ENCODE results near the gene TRIM38. TPM values are rescaled to one million over a fixed set of nuclear protein-coding genes. Genes with fewer than 3 reads are reported as not detected.

The TRIM38 gene
- total RNA-seq, 1 experiment from 2014 or later: 5.4 TPM

GRCh38 chr6:25922301-25922700, 40.3 kb upstream of the TRIM38 start:
- DNase-seq (ENCODE audit: unreplicated experiment): no peak
- ChIA-PET CTCF (interaction anchor here (0.9 to 1.6 kb wide), 2 partner anchors 11 to 133 kb away, joined by 3 to 4 read pairs; no protein-coding TSS in a partner anchor), POLR2A (no interaction called here)
- no peak for TF ChIP-seq CTCF (IDR thresholded peaks at IDR 0.05; ENCODE audit: unreplicated experiment)
- H3K36me3 Mint-ChIP-seq (ENCODE audit: insufficient read depth, unreplicated experiment): no peaks in the 10 kb centered on the region
- no peak overlapping the region for H3K4me3 Mint-ChIP-seq (ENCODE audit: unreplicated experiment)
- no peaks in the 10 kb centered on the region for H3K9me3 Mint-ChIP-seq (ENCODE audit: unreplicated experiment)
- no peaks in the 10 kb centered on the region for H3K27me3 Mint-ChIP-seq (ENCODE audit: insufficient read depth, unreplicated experiment)
- BruUV-seq (replicated peaks): no TSS peak
- H3K27ac Mint-ChIP-seq (ENCODE audit: low read depth, unreplicated experiment): no peak overlapping the region
- no peaks in the 10 kb centered on the region for H3K4me1 Mint-ChIP-seq (ENCODE audit: insufficient read depth, unreplicated experiment)
- intact Hi-C loops (cut with micrococcal nuclease): no loop called here

GRCh38 chr6:25925876-25926275, 36.7 kb upstream of the TRIM38 start:
- POLR2A ChIA-PET: interaction anchor here (0.8 kb wide), 1 partner anchor 16 kb away, joined by 3 read pairs; no protein-coding TSS in a partner anchor
- H3K4me3 Mint-ChIP-seq (ENCODE audit: unreplicated experiment): no peak overlapping the region
- H3K36me3 Mint-ChIP-seq (ENCODE audit: insufficient read depth, unreplicated experiment): no peaks in the 10 kb centered on the region
- no peaks in the 10 kb centered on the region for H3K4me1 Mint-ChIP-seq (ENCODE audit: insufficient read depth, unreplicated experiment)
- no peak overlapping the region for H3K27ac Mint-ChIP-seq (ENCODE audit: low read depth, unreplicated experiment)
- no peaks in the 10 kb centered on the region for H3K9me3 Mint-ChIP-seq (ENCODE audit: unreplicated experiment)
- no peaks in the 10 kb centered on the region for H3K27me3 Mint-ChIP-seq (ENCODE audit: insufficient read depth, unreplicated experiment)
- no peak for DNase-seq (ENCODE audit: unreplicated experiment)
- no TSS peak for BruUV-seq (replicated peaks)
- CTCF ChIA-PET: interaction anchor here (0.8 kb wide), 1 partner anchor 67 kb away, joined by 3 read pairs; no protein-coding TSS in a partner anchor
- intact Hi-C loops (cut with micrococcal nuclease): no loop called here
- no peak for TF ChIP-seq CTCF (IDR thresholded peaks at IDR 0.05; ENCODE audit: unreplicated experiment)

- H3K4me3 Mint-ChIP-seq (ENCODE audit: unreplicated experiment): no peak overlapping the region
- ChIA-PET POLR2A (no interaction called here), CTCF (interaction anchor here (0.6 to 1.4 kb wide), 3 partner anchors 12 to 77 kb away, joined by 3 to 4 read pairs (median 3); no protein-coding TSS in a partner anchor)
- intact Hi-C loops (cut with micrococcal nuclease): no loop called here
- BruUV-seq (replicated peaks): no TSS peak
- no peak for DNase-seq (ENCODE audit: unreplicated experiment)
- no peaks in the 10 kb centered on the region for H3K36me3 Mint-ChIP-seq (ENCODE audit: insufficient read depth, unreplicated experiment)
- no peaks in the 10 kb centered on the region for H3K9me3 Mint-ChIP-seq (ENCODE audit: unreplicated experiment)
- no peaks in the 10 kb centered on the region for H3K4me1 Mint-ChIP-seq (ENCODE audit: insufficient read depth, unreplicated experiment)
- no peak for TF ChIP-seq CTCF (IDR thresholded peaks at IDR 0.05; ENCODE audit: unreplicated experiment)
- no peak overlapping the region for H3K27ac Mint-ChIP-seq (ENCODE audit: low read depth, unreplicated experiment)
- no peaks in the 10 kb centered on the region for H3K27me3 Mint-ChIP-seq (ENCODE audit: insufficient read depth, unreplicated experiment)
Observed at GRCh38 chr6:25927178-25927577, 35.4 kb upstream of the TRIM38 start.

GRCh38 chr6:25927756-25928216, 34.8 kb upstream of the TRIM38 start:
- Mint-ChIP-seq H3K27me3 (ENCODE audit: insufficient read depth, unreplicated experiment) (no peaks in the 10 kb centered on the region), H3K4me3 (ENCODE audit: unreplicated experiment) (no peak overlapping the region), H3K36me3 (ENCODE audit: insufficient read depth, unreplicated experiment) (no peaks in the 10 kb centered on the region), H3K27ac (ENCODE audit: low read depth, unreplicated experiment) (no peak overlapping the region), H3K4me1 (ENCODE audit: insufficient read depth, unreplicated experiment) (no peaks in the 10 kb centered on the region), H3K9me3 (ENCODE audit: unreplicated experiment) (no peaks in the 10 kb centered on the region)
- BruUV-seq (replicated peaks): no TSS peak
- ChIA-PET CTCF (interaction anchor here (1.1 to 1.4 kb wide), 2 partner anchors 14 to 76 kb away, joined by 3 to 4 read pairs; no protein-coding TSS in a partner anchor), POLR2A (interaction anchor here (0.6 kb wide), 1 partner anchor 25 kb away, joined by 3 read pairs; no protein-coding TSS in a partner anchor)
- intact Hi-C loops (cut with micrococcal nuclease): no loop called here
- no peak for TF ChIP-seq CTCF (IDR thresholded peaks at IDR 0.05; ENCODE audit: unreplicated experiment)
- no peak for DNase-seq (ENCODE audit: unreplicated experiment)
